GM19463 (cell line): ENCODE measurements around the gene FCN3.

Experiments used
- ATAC-seq: cut with Tn5 transposase; IDR thresholded peaks from one replicate; pipeline ENCODE4 v1.9.1; 2021; ENCODE audit warnings: mild to moderate bottlenecking, moderate library complexity; ENCODE audit not compliant: unreplicated experiment

FCN3 gene

DNA sequence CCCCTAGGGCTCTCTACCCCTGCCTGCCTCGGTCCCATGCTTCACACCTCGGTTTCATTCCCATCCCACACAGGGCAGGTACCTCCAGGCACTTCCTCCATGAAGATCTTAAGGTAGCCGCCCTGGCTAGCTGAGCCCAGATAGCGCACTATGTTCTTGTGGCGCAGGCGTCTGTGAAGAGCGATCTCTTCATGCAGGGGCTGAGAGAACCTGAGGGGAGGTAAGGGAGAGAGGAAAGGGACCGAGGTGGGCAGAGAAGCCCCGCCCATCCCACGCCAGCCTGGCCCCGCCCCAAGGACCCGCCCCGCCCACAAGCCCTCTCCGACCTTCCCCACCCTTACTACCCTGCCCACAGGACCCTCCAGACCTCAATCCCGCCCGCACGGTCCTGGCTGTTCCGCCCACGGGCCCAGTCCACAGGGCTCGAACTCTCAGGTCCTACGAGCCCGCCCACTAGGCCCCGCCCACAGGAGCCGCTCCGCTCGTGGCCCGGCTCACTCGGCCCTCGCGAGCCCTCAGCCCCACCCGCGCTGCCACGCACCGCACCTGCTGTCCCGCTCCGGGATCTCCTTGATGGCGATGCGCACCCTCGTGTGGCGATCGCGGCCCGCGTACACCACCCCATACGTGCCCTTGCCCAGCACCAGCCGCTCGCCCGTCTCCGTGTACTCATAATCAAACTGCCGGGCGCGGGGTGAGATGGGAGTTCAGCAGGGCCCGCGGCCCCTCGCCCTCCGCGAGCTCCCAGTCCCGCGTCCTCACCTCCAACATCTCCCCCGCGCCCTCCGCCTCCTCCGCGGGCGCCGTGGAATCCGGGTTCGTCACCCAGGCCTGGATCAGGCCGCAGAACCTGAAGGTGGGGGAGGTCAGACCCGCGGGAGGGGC lies 14.2 kb downstream of the FCN3 start:
- ATAC-seq = no peak

DNA sequence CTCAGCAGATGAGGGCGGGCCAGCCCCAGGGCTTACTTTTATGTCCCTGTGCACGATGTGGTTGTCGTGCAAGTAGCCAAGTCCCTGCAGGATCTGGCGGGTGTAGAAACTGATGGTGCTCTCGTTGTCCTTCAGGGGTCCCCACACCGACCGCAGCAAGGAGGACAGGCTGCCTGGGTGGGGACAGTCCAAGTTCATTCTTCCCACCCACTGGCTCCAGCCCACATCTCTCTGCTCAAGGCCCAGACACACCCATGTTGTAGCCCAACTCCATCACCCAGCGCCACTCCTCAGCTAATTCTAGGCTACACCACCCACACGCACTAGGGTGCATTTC lies 14.8 kb downstream of the FCN3 start:
- ATAC-seq = no peak

DNA sequence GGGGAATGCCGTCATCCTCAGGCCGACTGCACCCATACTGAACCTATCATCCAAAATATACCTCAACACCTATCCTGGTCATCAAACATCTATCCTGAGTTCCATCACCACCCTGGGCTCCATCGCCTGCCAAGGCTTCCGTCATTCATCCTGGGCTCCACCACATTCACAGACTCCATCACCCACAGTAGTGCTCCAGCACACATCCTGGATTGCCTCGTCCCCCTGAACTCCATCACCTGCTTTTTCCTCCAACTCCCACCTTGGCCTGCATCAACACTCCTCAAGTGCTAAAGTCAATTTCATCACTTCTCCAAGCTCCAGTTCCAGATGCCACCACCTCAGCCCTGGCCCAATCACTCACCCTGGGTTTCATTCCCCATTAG lies 15.7 kb downstream of the FCN3 start:
- ATAC-seq = no peak

DNA sequence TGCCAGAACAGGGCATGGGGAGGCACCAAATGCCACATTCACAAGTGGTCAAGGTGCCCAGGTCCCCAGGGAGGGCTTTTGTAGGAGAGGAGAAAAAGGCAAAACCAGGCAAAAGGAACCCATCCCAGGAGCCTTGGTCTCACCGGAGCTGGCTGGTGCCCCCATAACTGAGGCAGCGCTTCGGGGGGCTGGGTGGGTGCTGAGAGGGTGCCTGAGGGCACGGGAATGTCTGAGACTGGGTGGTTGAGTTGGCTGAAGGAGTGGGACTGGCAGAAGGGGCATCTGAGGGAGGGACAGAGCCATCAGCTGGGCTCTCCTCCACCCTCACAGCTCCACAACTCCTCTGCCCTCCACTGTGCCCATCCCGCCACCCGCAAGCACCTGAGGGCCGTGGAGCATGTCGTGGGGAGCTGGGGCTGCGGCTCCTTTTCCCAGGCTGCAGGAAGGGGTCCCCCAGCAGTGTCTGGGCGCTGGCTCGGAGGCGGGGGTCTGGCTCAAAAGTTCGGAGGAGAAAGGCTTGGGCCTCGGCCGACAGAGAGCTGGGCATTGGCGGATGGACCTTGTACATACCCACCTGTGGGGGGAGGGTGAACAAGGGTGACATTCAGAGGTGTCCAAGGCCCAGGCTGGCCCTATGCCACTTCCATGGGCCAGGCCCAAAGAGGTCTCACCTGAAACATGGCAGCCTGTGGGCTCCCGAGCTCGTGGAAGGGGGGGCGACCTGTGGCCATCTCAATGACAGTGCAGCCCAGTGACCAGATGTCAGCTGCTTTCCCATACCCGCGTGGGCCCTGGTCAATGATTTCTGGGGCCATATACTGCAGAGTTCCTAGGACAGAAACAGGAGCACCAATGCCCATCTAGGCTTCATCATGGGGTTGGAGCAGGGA lies 16.3 kb downstream of the FCN3 start:
- no peak for ATAC-seq

GRCh38 chr1:27357281-27358037 lies 17.2 kb downstream of the FCN3 start:
- peak; percentile 48 for ATAC-seq

GRCh38 chr1:27356619-27357280 lies 17.9 kb downstream of the FCN3 start:
- no peak for ATAC-seq

DNA sequence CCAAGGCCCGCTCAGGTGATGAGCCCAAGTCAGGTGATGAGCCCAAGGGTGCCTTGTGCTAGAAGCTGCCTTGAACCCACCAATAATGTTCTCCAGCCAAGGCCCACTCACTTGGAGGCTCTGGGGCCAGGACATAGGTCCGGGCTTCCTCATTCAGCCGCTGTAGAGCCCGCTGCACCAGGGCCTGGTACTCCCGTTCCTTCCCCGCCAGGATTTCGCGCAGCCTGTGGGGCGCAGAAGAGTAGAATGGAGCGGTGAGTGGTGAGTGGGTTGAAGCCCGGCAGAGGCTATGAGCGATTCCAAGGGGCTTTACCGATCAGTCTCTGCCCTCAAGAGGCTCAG lies 18.4 kb downstream of the FCN3 start:
- no peak for ATAC-seq

DNA sequence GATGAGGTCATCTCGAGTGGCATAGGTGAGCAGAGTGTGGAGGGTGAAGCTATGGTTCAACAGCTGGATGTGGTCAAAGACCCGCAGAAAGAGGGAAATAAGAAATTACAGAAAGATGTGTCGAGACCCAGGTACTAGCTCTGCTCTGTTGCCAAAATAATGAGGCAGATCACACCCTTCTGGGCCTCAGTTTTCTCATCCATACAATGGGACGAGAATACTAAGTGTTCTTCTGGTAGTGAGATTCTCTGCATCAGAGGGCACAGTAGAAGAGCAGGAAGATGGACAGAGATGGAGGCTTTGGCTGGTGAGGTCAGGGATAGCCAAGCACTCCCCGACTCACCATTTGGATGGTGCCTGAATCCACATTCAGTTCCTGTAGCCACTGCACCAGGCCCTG lies 18.9 kb downstream of the FCN3 start:
- ATAC-seq = no peak

DNA sequence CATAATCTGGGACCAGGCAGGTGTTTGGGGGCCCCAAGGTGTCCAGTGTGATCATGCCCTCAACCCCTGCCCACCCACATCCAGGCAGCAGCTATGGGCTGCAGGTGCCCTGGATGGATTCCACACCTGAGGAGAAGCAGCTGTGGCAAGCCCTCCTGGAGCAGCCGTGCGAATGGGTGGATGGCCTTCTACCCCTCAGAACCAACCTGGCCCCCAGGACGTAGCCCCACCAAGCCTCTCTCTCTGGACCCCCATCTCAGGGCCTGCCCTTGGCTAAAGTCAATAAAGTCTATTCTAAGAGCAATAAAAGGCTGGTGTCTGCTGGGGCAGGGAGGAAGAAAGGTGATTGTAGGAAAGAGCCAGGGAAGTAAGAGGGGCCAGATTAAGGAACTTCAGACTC lies 21.0 kb downstream of the FCN3 start:
- ATAC-seq = no peak

DNA sequence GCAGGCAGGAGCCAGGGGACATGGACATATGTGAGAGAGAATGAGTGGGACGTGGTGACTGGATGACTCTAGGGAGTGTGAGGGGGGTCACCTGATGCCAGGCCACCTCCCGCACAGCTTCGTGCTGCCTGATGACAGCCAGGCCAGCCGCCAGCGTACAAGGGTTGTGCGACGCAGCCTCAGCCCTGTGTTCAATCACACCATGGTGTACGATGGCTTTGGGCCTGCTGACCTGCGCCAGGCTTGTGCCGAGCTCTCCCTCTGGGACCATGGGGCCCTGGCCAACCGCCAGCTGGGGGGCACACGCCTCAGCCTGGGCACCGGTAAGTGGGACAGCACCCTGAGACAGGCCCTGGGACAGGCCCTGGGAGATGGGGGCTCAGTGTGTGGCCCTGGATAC lies 21.5 kb downstream of the FCN3 start:
- ATAC-seq = no peak

DNA sequence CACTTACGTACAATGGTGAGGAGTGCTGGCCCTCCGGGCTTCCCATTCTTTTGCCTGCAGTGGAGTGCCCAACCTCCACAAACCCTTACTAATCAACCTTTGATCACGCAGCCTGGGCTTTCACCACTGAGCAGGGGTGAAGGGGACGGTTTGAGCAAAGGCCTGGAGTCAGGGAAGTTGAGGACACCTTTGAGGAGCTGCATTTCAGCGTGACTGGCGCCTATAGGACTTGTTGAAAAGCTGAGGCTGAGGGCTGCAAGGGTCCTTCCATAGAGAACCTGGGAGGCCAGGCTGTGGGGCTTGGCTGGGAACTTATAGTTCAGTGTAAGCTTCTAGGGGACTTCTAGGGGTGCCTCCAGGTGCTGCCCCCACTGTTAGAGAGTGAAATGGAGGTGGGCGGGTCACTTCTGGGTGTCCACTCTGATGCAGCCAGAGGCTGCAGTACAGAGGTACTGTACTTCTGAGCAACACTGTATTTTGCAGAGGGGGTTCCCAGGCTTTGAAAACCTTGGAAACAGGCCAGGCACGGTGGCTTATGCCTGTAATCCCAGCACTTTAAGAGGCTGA lies 23.0 kb downstream of the FCN3 start:
- ATAC-seq = no peak

DNA sequence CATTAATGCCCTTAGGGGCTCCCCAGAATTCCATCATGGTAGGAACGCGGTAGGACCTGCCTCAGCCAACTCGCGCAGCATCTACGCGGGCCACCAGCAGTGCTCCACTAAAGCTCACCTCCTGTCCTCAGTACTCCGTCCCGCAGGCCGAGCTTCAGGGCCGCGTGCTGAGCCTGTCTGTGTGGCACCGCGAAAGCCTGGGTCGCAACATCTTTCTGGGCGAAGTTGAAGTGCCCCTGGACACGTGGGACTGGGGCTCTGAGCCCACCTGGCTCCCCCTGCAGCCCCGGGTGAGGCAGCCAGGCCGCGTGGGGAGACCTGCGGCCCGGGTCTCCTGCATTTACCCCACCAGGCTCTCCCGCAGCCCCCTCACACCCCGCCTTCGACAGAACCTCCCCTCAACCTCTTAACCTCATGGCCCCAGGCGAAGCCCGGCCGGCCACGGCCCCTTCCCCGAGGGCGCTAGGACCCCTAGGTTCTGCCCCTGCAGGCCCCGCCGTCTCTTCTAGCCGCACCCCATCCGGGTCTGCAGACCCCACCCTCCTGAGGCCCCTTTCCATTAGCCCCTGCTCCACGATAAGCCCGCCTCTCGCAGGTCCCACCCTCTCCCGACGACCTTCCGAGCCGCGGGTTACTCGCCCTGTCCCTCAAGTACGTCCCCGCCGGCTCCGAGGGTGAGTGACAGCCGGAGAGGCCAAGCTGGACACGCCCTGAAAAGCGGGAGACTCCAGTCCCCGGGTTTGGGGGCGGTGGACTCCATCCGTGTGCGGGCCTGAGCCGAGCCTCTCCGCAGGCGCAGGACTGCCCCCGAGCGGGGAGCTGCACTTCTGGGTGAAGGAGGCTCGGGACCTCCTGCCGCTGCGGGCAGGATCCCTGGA lies 23.7 kb downstream of the FCN3 start:
- no peak for ATAC-seq

DNA sequence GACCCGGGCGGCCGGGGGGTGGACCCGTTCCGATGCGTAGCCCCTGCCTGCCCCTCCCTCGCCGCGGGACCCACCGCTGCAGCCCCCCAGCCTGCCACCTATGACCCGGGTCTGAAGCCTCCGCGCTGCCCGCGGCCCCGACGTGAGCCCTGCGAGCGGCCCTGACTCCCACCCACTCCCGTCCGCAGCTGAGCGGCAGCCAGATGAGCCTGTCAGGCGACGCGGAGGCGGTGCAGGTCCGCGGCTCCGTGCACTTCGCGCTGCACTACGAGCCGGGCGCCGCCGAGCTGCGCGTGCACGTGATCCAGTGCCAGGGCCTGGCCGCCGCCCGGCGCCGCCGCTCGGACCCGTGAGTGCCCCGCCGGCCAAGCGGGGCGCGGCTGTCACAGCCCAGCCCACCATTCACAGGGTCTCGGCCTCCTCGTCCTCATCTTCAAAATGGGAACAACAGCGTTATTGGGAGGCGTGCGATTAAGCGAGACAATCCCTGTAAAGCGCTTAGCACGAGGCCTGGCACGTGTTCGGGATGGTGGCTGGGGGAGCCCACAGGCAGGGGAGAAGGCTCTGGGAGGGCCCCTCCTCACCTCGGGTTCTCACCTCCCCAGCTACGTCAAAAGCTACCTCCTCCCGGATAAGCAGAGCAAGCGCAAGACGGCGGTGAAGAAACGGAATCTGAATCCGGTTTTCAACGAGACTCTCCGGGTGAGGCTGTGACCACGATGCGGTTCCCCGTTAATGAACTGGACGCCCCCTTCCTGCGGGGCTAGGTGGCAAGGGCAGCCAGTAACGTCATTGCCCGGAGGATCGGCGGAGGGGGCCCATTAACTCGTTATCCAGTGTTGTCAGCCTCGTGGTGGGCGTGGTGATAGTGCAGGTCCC lies 24.6 kb downstream of the FCN3 start:
- ATAC-seq = no peak

- no peak for ATAC-seq
These were observed 25.5 kb downstream of the FCN3 start for GRCh38 chr1:27348861-27349783.

DNA sequence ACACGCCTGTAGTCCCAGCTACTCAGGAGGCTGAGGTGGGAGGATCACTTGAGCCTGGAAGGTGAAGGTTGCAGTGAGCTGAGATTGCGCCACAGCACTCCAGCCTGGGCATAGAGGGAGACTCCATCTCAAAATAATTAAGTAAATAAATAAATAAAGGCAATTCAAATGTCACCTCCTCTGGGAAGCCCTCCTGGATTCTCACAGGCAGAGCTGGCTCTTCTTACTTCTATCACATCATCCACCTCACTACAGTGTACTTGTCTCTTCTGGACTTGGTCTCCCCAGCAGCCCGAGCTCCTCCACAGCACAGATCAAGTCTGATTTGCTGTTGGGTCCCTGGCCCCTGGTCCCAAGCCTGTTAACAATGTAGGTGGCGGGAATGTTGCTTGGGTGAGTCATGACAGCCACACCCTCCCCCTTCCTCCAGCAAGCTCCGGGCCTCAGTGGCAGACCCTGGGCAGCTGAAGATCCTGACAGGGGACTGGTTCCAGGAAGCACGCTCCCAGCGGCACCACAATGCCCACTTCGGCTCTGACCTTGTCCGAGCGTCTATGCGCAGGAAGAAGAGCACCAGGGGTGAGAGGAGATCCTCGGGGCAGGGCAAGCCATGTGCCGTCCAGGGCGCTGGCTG lies 27.5 kb downstream of the FCN3 start:
- ATAC-seq = no peak

DNA sequence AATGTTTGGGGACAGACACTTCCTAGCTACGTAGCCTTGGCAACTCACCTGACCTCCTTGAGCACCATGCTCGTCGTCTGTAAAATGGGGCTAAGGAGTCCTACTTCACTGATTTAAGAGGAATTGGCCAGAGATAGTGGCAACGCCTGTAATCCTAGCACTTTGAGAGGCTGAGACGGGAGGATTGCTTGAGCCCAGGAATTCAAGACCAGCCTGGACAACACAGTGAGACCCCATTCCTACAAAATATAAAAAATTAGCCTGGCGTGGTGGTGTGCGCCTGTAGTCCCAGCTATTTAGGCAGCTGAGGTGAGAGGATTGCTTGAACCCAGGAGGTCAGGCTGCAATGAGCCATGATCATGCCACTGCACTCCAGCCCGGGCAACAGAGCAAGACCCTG lies 28.3 kb downstream of the FCN3 start:
- ATAC-seq = no peak

- ATAC-seq = no peak
These were observed 29.4 kb downstream of the FCN3 start for GRCh38 chr1:27345272-27345671.
